ENCODE data around the gene KCNMA1. TPM values are rescaled to one million over a fixed set of nuclear protein-coding genes. Genes with fewer than 3 reads are reported as not detected.

The KCNMA1 gene
- total and polyA plus RNA-seq, 7 experiments from 2014 or later: 0.42 TPM; not detected in 6

GRCh38 chr10:77380723-77381122, 256.9 kb downstream of the KCNMA1 start:
- H3K4me3 Mint-ChIP-seq: no peak overlapping the region
- no peak for ATAC-seq
- Histone ChIP-seq H3K27me3 (ENCODE audit: control insufficient read depth in 2 of 2, insufficient read depth in 2 of 2, low read length in 2 of 2) (no peaks in the 10 kb centered on the region), H3K36me3 (ENCODE audit: control insufficient read depth in 2 of 3, insufficient read depth in 3 of 3, low read length in 3 of 3) (no peaks in the 10 kb centered on the region), H3K4me1 (ENCODE audit: control insufficient read depth in 2 of 2, insufficient read depth in 2 of 2, low read length in 2 of 2) (no peaks in the 10 kb centered on the region), H3K27ac (ENCODE audit: low read depth, low read length) (no peak overlapping the region), H3K9me3 (ENCODE audit: control insufficient read depth in 2 of 3, low read length in 3 of 3) (no peaks in the 10 kb centered on the region), H3K4me3 (ENCODE audit: low read length) (no peak overlapping the region)
- H3K27me3 Mint-ChIP-seq: peaks cover 3 to 25% (median 21%) of the 10 kb centered on the region in 5 donors
- H3K27ac Mint-ChIP-seq: no peak overlapping the region
- intact Hi-C loops (cut with micrococcal nuclease): no loop called here
- peaks cover 0 to 2% (median 0%) of the 10 kb centered on the region in 7 donors for H3K4me1 Mint-ChIP-seq
- CTCF ChIA-PET: no interaction called here
- H3K9me3 Mint-ChIP-seq: peaks cover 0 to 2% (median 0%) of the 10 kb centered on the region in 11 donors
- H3K36me3 Mint-ChIP-seq: no peaks in the 10 kb centered on the region
- DNase-seq: no peak
- POLR2A ChIA-PET: no interaction called here

- Histone ChIP-seq H3K4me3 (ENCODE audit: low read length) (no peak overlapping the region), H3K36me3 (ENCODE audit: control insufficient read depth in 2 of 3, insufficient read depth in 3 of 3, low read length in 3 of 3) (no peaks in the 10 kb centered on the region), H3K27ac (ENCODE audit: low read depth, low read length) (no peak overlapping the region), H3K9me3 (ENCODE audit: control insufficient read depth in 2 of 3, low read length in 3 of 3) (no peaks in the 10 kb centered on the region), H3K4me1 (ENCODE audit: control insufficient read depth in 2 of 2, insufficient read depth in 2 of 2, low read length in 2 of 2) (no peaks in the 10 kb centered on the region), H3K27me3 (ENCODE audit: control insufficient read depth in 2 of 2, insufficient read depth in 2 of 2, low read length in 2 of 2) (no peaks in the 10 kb centered on the region)
- ChIA-PET CTCF (no interaction called here), POLR2A (no interaction called here)
- DNase-seq (no peak), ATAC-seq (no peak)
- peaks cover 3 to 25% (median 18%) of the 10 kb centered on the region in 5 donors for H3K27me3 Mint-ChIP-seq
- no peaks in the 10 kb centered on the region for H3K36me3 Mint-ChIP-seq
- peaks cover 0 to 2% (median 0%) of the 10 kb centered on the region in 7 donors for H3K4me1 Mint-ChIP-seq
- H3K4me3 Mint-ChIP-seq: no peak overlapping the region
- H3K9me3 Mint-ChIP-seq: peaks cover 0 to 2% (median 0%) of the 10 kb centered on the region in 11 donors
- H3K27ac Mint-ChIP-seq: no peak overlapping the region
- intact Hi-C loops (cut with micrococcal nuclease): no loop called here
Observed at GRCh38 chr10:77380191-77380590, 257.4 kb downstream of the KCNMA1 start.

GRCh38 chr10:77378366-77379349, 258.9 kb downstream of the KCNMA1 start:
- H3K27ac ChIP-seq (ENCODE audit: low read depth, low read length): no peak overlapping the region
- ChIA-PET POLR2A (no interaction called here), CTCF (no interaction called here)
- DNase-seq: no peak
- H3K27me3 ChIP-seq (ENCODE audit: control insufficient read depth in 2 of 2, insufficient read depth in 2 of 2, low read length in 2 of 2): peaks cover 0 to 3% of the 10 kb centered on the region in 2 donors
- H3K4me1 ChIP-seq (ENCODE audit: control insufficient read depth in 2 of 2, insufficient read depth in 2 of 2, low read length in 2 of 2): no peaks in the 10 kb centered on the region
- H3K9me3 ChIP-seq (ENCODE audit: control insufficient read depth in 2 of 3, low read length in 3 of 3): no peaks in the 10 kb centered on the region
- H3K4me3 ChIP-seq (ENCODE audit: low read length): no peak overlapping the region
- Mint-ChIP-seq H3K9me3 (peaks cover 0 to 6% (median 0%) of the 10 kb centered on the region in 11 donors), H3K36me3 (no peaks in the 10 kb centered on the region), H3K27me3 (peaks cover 3 to 25% (median 22%) of the 10 kb centered on the region in 5 donors), H3K4me3 (no peak overlapping the region), H3K27ac (no peak overlapping the region), H3K4me1 (peaks cover 0 to 2% (median 0%) of the 10 kb centered on the region in 7 donors)
- intact Hi-C loops (cut with micrococcal nuclease): no loop called here
- no peaks in the 10 kb centered on the region for H3K36me3 ChIP-seq (ENCODE audit: control insufficient read depth in 2 of 3, insufficient read depth in 3 of 3, low read length in 3 of 3)
- no peak for ATAC-seq

GRCh38 chr10:77377678-77378352, 259.8 kb downstream of the KCNMA1 start:
- Histone ChIP-seq H3K9me3 (ENCODE audit: control insufficient read depth in 2 of 3, low read length in 3 of 3) (no peaks in the 10 kb centered on the region), H3K4me1 (ENCODE audit: control insufficient read depth in 2 of 2, insufficient read depth in 2 of 2, low read length in 2 of 2) (no peaks in the 10 kb centered on the region), H3K27ac (ENCODE audit: low read depth, low read length) (no peak overlapping the region), H3K36me3 (ENCODE audit: control insufficient read depth in 2 of 3, insufficient read depth in 3 of 3, low read length in 3 of 3) (no peaks in the 10 kb centered on the region), H3K27me3 (ENCODE audit: control insufficient read depth in 2 of 2, insufficient read depth in 2 of 2, low read length in 2 of 2) (peaks cover 0 to 3% of the 10 kb centered on the region in 2 donors), H3K4me3 (ENCODE audit: low read length) (no peak overlapping the region)
- no peak for DNase-seq
- peaks cover 0 to 6% (median 0%) of the 10 kb centered on the region in 11 donors for H3K9me3 Mint-ChIP-seq
- no peak for ATAC-seq
- no peak overlapping the region for H3K4me3 Mint-ChIP-seq
- intact Hi-C loops (cut with micrococcal nuclease): no loop called here
- H3K4me1 Mint-ChIP-seq: peaks cover 0 to 2% (median 0%) of the 10 kb centered on the region in 7 donors
- H3K36me3 Mint-ChIP-seq: no peaks in the 10 kb centered on the region
- H3K27ac Mint-ChIP-seq: no peak overlapping the region
- H3K27me3 Mint-ChIP-seq: peaks cover 3 to 28% (median 22%) of the 10 kb centered on the region in 5 donors
- CTCF ChIA-PET: no interaction called here
- POLR2A ChIA-PET: no interaction called here

- Mint-ChIP-seq H3K36me3 (no peaks in the 10 kb centered on the region), H3K27ac (no peak overlapping the region), H3K9me3 (peaks cover 0 to 8% (median under 1%) of the 10 kb centered on the region in 11 donors), H3K4me3 (no peak overlapping the region), H3K4me1 (peaks cover 0 to 2% (median 0%) of the 10 kb centered on the region in 7 donors), H3K27me3 (peaks cover 3 to 33% (median 25%) of the 10 kb centered on the region in 5 donors)
- H3K27ac ChIP-seq (ENCODE audit: low read depth, low read length): no peak overlapping the region
- ATAC-seq (no peak), DNase-seq (no peak)
- no peaks in the 10 kb centered on the region for H3K4me1 ChIP-seq (ENCODE audit: control insufficient read depth in 2 of 2, insufficient read depth in 2 of 2, low read length in 2 of 2)
- H3K4me3 ChIP-seq (ENCODE audit: low read length): no peak overlapping the region
- H3K27me3 ChIP-seq (ENCODE audit: control insufficient read depth in 2 of 2, insufficient read depth in 2 of 2, low read length in 2 of 2): peaks cover 0 to 3% of the 10 kb centered on the region in 2 donors
- H3K36me3 ChIP-seq (ENCODE audit: control insufficient read depth in 2 of 3, insufficient read depth in 3 of 3, low read length in 3 of 3): no peaks in the 10 kb centered on the region
- ChIA-PET CTCF (no interaction called here), POLR2A (no interaction called here)
- intact Hi-C loops (cut with micrococcal nuclease): no loop called here
- H3K9me3 ChIP-seq (ENCODE audit: control insufficient read depth in 2 of 3, low read length in 3 of 3): no peaks in the 10 kb centered on the region
Observed at GRCh38 chr10:77377034-77377433, 260.6 kb downstream of the KCNMA1 start.

GRCh38 chr10:77374189-77374656, 263.4 kb downstream of the KCNMA1 start:
- Mint-ChIP-seq H3K4me1 (peaks cover 0 to under 1% (median 0%) of the 10 kb centered on the region in 7 donors), H3K36me3 (no peaks in the 10 kb centered on the region), H3K9me3 (peaks cover 0 to 13% (median 3%) of the 10 kb centered on the region in 11 donors), H3K27ac (no peak overlapping the region), H3K4me3 (no peak overlapping the region), H3K27me3 (peaks cover 0 to 28% (median 19%) of the 10 kb centered on the region in 5 donors)
- Histone ChIP-seq H3K27ac (ENCODE audit: low read depth, low read length) (no peak overlapping the region), H3K4me3 (ENCODE audit: low read length) (no peak overlapping the region), H3K27me3 (ENCODE audit: control insufficient read depth in 2 of 2, insufficient read depth in 2 of 2, low read length in 2 of 2) (peaks cover 0 to 3% of the 10 kb centered on the region in 2 donors), H3K4me1 (ENCODE audit: control insufficient read depth in 2 of 2, insufficient read depth in 2 of 2, low read length in 2 of 2) (no peaks in the 10 kb centered on the region), H3K36me3 (ENCODE audit: control insufficient read depth in 2 of 3, insufficient read depth in 3 of 3, low read length in 3 of 3) (no peaks in the 10 kb centered on the region), H3K9me3 (ENCODE audit: control insufficient read depth in 2 of 3, low read length in 3 of 3) (no peaks in the 10 kb centered on the region)
- ATAC-seq (no peak), DNase-seq (no peak)
- ChIA-PET CTCF (no interaction called here), POLR2A (no interaction called here)
- intact Hi-C loops (cut with micrococcal nuclease): no loop called here

Measured in naive thymus-derived CD4-positive, alpha-beta T cell (primary cell).